T47D (cell line): ENCODE results near the gene DUSP28.

ENCODE experiments used
- DNase-seq, 2 experiments: peaks; one replicate each; pipeline versions ENCODE4 v3.0.0 to v3.0.0-alpha.2; 2011 to 2012; ENCODE audit warnings: low read depth in 1 of 2, low spot score in 1 of 2
- JUND ChIP-seq: IDR thresholded peaks from 2 replicates; pipeline ENCODE4 v1.6.1; 2012; ENCODE audit warnings: low read depth
- in situ Hi-C: cut with HindIII; loops from 2 replicates; pipeline ENCODE4 v1.10.0; 2016; ENCODE audit warnings: low sequenced_read_pairs, low pct_unique_long_range_greater_than_20kb

DUSP28 gene

GRCh38 chr2:240598311-240598911 lies 38.3 kb downstream of the DUSP28 start:
- no peak for DNase-seq
- TF ChIP-seq JUND, result no peak
- in situ Hi-C loops, result no loop called here

- TF ChIP-seq JUND, result no peak
- in situ Hi-C loops, result no loop called here
- no peak for DNase-seq
Measured at GRCh38 chr2:240599141-240599583, 39.0 kb downstream of the DUSP28 start.

GRCh38 chr2:240600451-240600961 lies 40.3 kb downstream of the DUSP28 start:
- no peak for DNase-seq
- in situ Hi-C loops, result no loop called here
- no peak for TF ChIP-seq JUND

- no peak for DNase-seq
- in situ Hi-C loops, result no loop called here
- no peak for TF ChIP-seq JUND
Measured at GRCh38 chr2:240601061-240601830, 41.1 kb downstream of the DUSP28 start.

GRCh38 chr2:240601831-240602160 lies 41.6 kb downstream of the DUSP28 start:
- no peak for TF ChIP-seq JUND
- DNase-seq, result no peak
- in situ Hi-C loops, result no loop called here

GRCh38 chr2:240602266-240603050 lies 42.3 kb downstream of the DUSP28 start:
- in situ Hi-C loops, result no loop called here
- TF ChIP-seq JUND, result no peak
- DNase-seq, result no peak

- in situ Hi-C loops, result no loop called here
- DNase-seq, result no peak
- TF ChIP-seq JUND, result no peak
Measured at GRCh38 chr2:240603081-240603835, 43.1 kb downstream of the DUSP28 start.

GRCh38 chr2:240603846-240604245 lies 43.7 kb downstream of the DUSP28 start:
- DNase-seq, result no peak
- no peak for TF ChIP-seq JUND
- in situ Hi-C loops, result no loop called here

GRCh38 chr2:240604291-240604938 lies 44.3 kb downstream of the DUSP28 start:
- DNase-seq, result peak; percentile 55 to 60
- in situ Hi-C loops, result no loop called here
- TF ChIP-seq JUND, result no peak

- in situ Hi-C loops, result no loop called here
- DNase-seq, result no peak
- no peak for TF ChIP-seq JUND
Measured at GRCh38 chr2:240604939-240605716, 45.0 kb downstream of the DUSP28 start.
